ENCODE data around the gene WDR20. TPM values are rescaled to one million over a fixed set of nuclear protein-coding genes. Genes with fewer than 3 reads are reported as not detected.

WDR20 gene
- total and polyA plus RNA-seq, 2 donors (not counting 1 experiment from before 2014, with no cell fraction given), result 12.4 to 64.0 TPM

DNA sequence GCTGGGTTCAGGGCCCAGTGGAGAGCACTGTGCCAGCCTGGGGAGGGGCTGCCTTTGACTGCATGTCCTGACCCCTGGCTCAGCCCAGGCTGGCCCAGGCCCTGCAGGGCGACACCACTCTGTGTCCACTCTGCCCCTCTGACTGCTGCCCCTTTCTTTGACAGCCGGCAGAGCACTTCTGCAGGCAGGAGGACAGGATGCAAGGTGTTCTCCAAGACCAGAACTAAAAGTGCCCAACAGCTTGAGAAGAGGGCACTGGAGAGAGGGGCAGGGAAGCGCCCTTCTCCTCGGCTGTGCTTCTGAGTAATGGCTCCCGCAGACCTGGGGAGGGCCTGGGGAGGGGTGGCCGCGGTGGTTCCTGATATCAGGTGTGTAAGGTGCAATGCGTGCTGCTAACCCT, 72.7 kb downstream of the WDR20 start:
- Mint-ChIP-seq H3K4me3 (no peak overlapping the region), H3K27ac (no peak overlapping the region), H3K4me1 (no peaks in the 10 kb centered on the region), H3K9me3 (ENCODE audit: insufficient read depth) (no peaks in the 10 kb centered on the region), H3K27me3 (no peaks in the 10 kb centered on the region)
- Histone ChIP-seq H3K27me3 (replicated peaks in 1 of 4; ENCODE audit: control extremely low read depth in 1 of 4, control insufficient read depth in 3 of 4, insufficient read depth in 4 of 4, low read length in 3 of 4) (no peaks in the 10 kb centered on the region), H3K4me3 (ENCODE audit: control extremely low read depth in 1 of 5, extremely low read depth in 1 of 5, insufficient read depth in 1 of 5, low read depth in 2 of 5, low read length in 4 of 5) (no peak overlapping the region), H3K79me2 (ENCODE audit: control insufficient read depth, insufficient read depth, low read length) (peaks cover 2% of the 10 kb centered on the region), H3K27ac (ENCODE audit: low read length in 2 of 2) (no peak overlapping the region), H3K4me1 (ENCODE audit: control insufficient read depth in 2 of 2, insufficient read depth in 2 of 2, low read length in 2 of 2) (no peaks in the 10 kb centered on the region), H3K9me3 (ENCODE audit: control extremely low read depth in 1 of 3, control insufficient read depth in 2 of 3, insufficient read depth in 1 of 3, low read length in 2 of 3) (no peaks in the 10 kb centered on the region), H3K4me2 (replicated peaks; ENCODE audit: low read depth, low read length, poor library complexity, severe bottlenecking) (no peak overlapping the region), H4K20me1 (ENCODE audit: control insufficient read depth, insufficient read depth, low read length, poor library complexity, severe bottlenecking) (peaks cover 82% of the 10 kb centered on the region), H3K36me3 (replicated peaks in 1 of 2; ENCODE audit: control extremely low read depth in 1 of 2, control insufficient read depth in 1 of 2, extremely low read depth in 1 of 2, insufficient read depth in 2 of 2, low read length in 1 of 2) (peaks cover 0 to 53% of the 10 kb centered on the region in 2 experiments), H3K9ac (ENCODE audit: low read length) (no peak overlapping the region), H2AFZ (ENCODE audit: insufficient read depth, low read depth, low read length, poor library complexity, severe bottlenecking) (no peak overlapping the region)
- no peak for DNase-seq
- CTCF ChIA-PET, result no interaction called here
- WGBS (ENCODE audit: insufficient coverage), result 100% methylated on average over 6 of the region's 8 CpGs
- intact Hi-C loops (cut with micrococcal nuclease), result no loop called here
- ATAC-seq (ENCODE audit: low read depth), result no peak
- TF ChIP-seq, protein P1, sequence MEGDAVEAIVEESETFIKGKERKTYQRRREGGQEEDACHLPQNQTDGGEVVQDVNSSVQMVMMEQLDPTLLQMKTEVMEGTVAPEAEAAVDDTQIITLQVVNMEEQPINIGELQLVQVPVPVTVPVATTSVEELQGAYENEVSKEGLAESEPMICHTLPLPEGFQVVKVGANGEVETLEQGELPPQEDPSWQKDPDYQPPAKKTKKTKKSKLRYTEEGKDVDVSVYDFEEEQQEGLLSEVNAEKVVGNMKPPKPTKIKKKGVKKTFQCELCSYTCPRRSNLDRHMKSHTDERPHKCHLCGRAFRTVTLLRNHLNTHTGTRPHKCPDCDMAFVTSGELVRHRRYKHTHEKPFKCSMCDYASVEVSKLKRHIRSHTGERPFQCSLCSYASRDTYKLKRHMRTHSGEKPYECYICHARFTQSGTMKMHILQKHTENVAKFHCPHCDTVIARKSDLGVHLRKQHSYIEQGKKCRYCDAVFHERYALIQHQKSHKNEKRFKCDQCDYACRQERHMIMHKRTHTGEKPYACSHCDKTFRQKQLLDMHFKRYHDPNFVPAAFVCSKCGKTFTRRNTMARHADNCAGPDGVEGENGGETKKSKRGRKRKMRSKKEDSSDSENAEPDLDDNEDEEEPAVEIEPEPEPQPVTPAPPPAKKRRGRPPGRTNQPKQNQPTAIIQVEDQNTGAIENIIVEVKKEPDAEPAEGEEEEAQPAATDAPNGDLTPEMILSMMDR (IDR thresholded peaks at IDR 0.05), result no peak
- no peak for TF ChIP-seq EZH2 (IDR thresholded peaks at IDR 0.05; ENCODE audit: borderline replicate concordance, insufficient read depth, low read depth, low read length, poor library complexity, severe bottlenecking)
- POLR2A ChIA-PET, result no interaction called here

DNA sequence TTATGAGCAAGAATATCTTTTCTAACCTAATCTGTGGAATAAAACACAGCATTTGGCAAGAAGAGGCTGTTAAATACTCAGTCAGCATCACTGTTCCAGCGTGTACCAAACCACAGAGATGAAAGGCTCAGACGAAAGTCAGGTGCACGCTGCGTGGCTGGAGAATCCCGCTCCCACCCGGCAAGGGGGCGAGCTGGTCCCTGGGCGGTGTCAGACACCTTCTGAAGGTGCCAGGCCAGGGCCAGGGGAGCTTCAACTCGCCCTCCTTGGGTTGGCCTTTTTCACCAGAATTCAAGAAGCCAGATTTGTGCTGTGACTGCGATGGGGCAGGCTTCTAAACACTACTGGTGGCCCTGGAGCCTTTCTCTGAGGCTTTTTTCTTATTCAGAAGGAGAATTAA, 73.1 kb downstream of the WDR20 start:
- intact Hi-C loops (cut with micrococcal nuclease), result no loop called here
- no peak overlapping the region for H3K4me3 Mint-ChIP-seq
- Histone ChIP-seq H4K20me1 (ENCODE audit: control insufficient read depth, insufficient read depth, low read length, poor library complexity, severe bottlenecking) (peaks cover 82% of the 10 kb centered on the region), H3K27ac (ENCODE audit: low read length in 2 of 2) (no peak overlapping the region), H3K79me2 (ENCODE audit: control insufficient read depth, insufficient read depth, low read length) (no peaks in the 10 kb centered on the region), H3K9ac (ENCODE audit: low read length) (no peak overlapping the region), H3K27me3 (replicated peaks in 1 of 4; ENCODE audit: control extremely low read depth in 1 of 4, control insufficient read depth in 3 of 4, insufficient read depth in 4 of 4, low read length in 3 of 4) (no peaks in the 10 kb centered on the region), H3K4me3 (ENCODE audit: control extremely low read depth in 1 of 5, extremely low read depth in 1 of 5, insufficient read depth in 1 of 5, low read depth in 2 of 5, low read length in 4 of 5) (no peak overlapping the region), H3K4me1 (ENCODE audit: control insufficient read depth in 2 of 2, insufficient read depth in 2 of 2, low read length in 2 of 2) (no peaks in the 10 kb centered on the region), H3K36me3 (replicated peaks in 1 of 2; ENCODE audit: control extremely low read depth in 1 of 2, control insufficient read depth in 1 of 2, extremely low read depth in 1 of 2, insufficient read depth in 2 of 2, low read length in 1 of 2) (peaks cover 0 to 50% of the 10 kb centered on the region in 2 experiments), H2AFZ (ENCODE audit: insufficient read depth, low read depth, low read length, poor library complexity, severe bottlenecking) (no peak overlapping the region), H3K9me3 (ENCODE audit: control extremely low read depth in 1 of 3, control insufficient read depth in 2 of 3, insufficient read depth in 1 of 3, low read length in 2 of 3) (no peaks in the 10 kb centered on the region), H3K4me2 (replicated peaks; ENCODE audit: low read depth, low read length, poor library complexity, severe bottlenecking) (no peak overlapping the region)
- ChIA-PET CTCF (no interaction called here), POLR2A (no interaction called here)
- 96% methylated on average over 9 of the region's 10 CpGs for WGBS (ENCODE audit: insufficient coverage)
- no peaks in the 10 kb centered on the region for H3K9me3 Mint-ChIP-seq (ENCODE audit: insufficient read depth)
- ATAC-seq (ENCODE audit: low read depth) (no peak), DNase-seq (no peak)
- no peak overlapping the region for H3K27ac Mint-ChIP-seq
- no peaks in the 10 kb centered on the region for H3K27me3 Mint-ChIP-seq
- no peaks in the 10 kb centered on the region for H3K4me1 Mint-ChIP-seq
- TF ChIP-seq, protein P1 (IDR thresholded peaks at IDR 0.05), result no peak
- TF ChIP-seq EZH2 (IDR thresholded peaks at IDR 0.05; ENCODE audit: borderline replicate concordance, insufficient read depth, low read depth, low read length, poor library complexity, severe bottlenecking), result no peak
